NCI-H2227 treated with DMSO at 0.1 percent for 48 hours (cell line): ENCODE results near the gene IGSF8.

Experiments used
- DNase-seq: peaks from one replicate; lab custom pipeline; 2025; lab: John Stamatoyannopoulos, UW

The IGSF8 gene

DNA sequence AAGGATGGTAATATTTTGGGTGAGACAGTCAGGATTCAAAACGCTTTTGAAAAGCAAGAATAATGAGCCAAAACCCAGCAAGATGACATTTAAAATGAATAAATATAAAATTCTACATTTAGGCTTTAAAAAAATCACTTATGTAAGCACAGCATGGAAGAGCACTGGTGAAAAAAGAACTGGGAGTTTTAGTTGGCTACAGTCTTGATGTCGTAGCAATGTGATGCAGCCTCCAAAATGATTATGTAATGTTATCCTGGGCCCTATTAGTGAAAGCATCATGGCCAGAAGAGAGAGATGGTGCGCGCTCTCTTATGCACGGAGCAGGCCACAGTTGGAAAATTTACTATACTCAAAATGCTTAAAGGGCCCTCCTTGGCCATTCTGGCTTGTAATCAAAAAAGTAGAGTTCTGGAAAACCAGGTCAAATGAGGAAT is 11.9 kb downstream of the IGSF8 start:
- DNase-seq: no peak

DNA sequence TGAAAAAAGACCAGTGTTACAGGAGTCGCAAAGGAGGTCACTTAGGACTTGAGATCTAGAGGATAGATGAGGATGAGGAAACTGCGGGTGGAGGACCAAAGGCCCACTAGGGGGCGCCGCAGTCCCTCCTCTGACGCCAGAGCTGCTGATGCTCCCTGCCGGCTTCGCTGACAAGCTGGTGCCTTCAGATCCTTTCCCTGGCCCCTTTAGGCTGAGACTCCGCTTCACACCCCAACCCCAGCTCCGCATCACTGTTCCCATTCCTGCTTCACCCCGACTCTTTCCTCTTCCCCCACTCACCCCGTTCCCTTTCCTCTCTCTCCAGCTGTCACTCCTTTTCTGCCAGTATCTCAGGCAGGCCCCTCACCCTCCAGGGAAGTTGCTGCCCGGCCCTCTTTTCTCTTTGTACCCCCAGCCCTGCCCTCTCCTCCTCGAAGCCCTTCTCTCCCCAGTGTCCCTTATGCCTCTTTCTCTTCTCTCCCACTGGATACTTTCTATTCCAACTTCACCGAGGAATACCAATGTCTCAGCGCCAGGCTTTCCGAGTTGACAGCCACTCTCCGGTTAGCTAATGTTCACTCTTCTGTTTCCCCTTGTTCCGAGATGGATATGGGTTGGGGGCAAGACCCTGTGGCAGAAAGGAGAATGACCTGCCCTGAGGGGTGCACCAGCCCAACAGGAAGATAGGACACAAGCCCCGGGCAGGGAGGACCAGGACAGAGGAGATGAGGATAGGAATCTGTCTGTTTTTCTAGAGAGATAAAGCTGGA is 12.5 kb downstream of the IGSF8 start:
- peak; percentile 52 for DNase-seq

DNA sequence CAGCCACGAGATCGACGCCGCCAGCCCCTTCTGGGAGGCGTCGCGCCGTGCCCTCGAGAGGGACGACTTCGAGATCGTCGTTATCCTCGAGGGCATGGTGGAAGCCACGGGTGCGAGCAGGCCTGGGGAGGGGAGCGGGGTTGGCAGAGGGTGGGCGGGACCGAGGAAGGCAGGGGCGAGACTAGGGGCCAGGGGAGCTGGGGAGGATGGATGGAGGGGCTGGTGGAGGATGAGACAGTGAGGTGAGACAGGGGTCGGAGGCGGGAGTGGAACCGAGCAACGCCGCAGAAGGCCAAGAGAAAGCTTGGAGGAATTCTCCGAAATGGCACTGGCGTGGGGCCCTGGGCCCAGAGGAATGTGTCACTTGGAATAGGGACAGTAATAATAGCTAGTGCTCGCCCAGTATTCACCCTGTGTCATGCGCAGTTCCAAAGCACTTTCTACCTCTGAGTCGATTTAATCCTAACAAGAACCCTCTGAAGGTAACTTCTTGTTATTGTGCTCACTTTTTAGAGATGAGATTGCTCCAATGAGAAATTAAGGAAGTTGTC is 13.6 kb downstream of the IGSF8 start:
- DNase-seq: no peak

DNA sequence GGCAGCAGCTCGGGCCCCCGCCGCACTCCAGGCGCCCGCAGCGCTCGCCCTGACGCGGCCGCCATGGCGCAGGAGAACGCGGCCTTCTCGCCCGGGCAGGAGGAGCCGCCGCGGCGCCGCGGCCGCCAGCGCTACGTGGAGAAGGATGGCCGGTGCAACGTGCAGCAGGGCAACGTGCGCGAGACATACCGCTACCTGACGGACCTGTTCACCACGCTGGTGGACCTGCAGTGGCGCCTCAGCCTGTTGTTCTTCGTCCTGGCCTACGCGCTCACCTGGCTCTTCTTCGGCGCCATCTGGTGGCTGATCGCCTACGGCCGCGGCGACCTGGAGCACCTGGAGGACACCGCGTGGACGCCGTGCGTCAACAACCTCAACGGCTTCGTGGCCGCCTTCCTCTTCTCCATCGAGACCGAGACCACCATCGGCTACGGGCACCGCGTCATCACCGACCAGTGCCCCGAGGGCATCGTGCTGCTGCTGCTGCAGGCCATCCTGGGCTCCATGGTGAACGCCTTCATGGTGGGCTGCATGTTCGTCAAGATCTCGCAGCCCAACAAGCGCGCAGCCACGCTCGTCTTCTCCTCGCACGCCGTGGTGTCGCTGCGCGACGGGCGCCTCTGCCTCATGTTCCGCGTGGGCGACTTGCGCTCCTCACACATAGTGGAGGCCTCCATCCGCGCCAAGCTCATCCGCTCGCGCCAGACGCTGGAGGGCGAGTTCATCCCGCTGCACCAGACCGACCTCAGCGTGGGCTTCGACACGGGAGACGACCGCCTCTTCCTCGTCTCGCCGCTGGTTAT is 14.2 kb downstream of the IGSF8 start:
- DNase-seq: no peak

DNA sequence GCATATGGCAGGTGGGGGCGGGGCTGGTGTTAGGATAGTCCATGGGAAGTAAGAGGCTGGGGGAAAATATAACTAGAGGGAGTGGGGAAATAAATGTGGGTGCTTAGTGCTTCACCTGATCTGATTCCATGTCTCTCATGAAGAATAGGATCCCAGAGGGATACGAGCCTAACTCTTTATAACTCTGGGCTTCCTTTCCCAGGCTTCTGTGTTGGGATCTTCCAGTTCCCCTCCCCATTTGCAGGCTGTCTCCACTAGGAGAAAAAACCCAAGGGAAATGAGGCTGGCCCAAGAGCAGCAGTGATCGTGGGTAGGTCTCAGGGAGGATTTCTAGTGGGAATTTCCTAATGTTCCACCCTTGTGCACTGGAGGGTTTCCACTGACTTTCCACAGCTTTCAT is 15.5 kb downstream of the IGSF8 start:
- DNase-seq: no peak

- no peak for DNase-seq
Observed at GRCh38 chr1:160082487-160082886, 15.9 kb downstream of the IGSF8 start.

- DNase-seq: peak; percentile 84
Observed at GRCh38 chr1:160081261-160081936, 17.0 kb downstream of the IGSF8 start, which contains the start of gene KCNJ9. Gene KCNJ9, plus strand, starts transcription at chr1:160081538. Its CDS starts 2,493 bp downstream, at chr1:160084031.

GRCh38 chr1:160080381-160081100 is 17.9 kb downstream of the IGSF8 start:
- no peak for DNase-seq

DNA sequence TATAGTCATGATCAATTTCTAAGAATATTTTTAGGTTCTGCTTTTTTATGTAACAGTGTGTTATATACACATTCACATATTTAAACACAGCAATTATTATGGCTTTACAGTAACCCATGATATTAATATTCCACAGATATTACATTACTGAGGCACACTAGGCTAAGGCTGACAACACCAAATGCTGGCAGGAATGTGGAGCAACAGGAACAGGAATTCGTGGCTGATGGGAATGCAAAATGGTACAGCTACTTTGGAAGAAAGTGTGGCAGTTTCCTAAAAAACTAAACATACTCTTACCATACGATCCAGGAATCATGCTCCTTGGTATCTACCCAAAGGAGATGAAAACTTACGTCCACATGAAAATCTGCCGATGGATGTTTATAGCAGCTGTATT is 19.0 kb downstream of the IGSF8 start:
- no peak for DNase-seq

- no peak for DNase-seq
Observed at GRCh38 chr1:160078512-160079195, 19.8 kb downstream of the IGSF8 start.

DNA sequence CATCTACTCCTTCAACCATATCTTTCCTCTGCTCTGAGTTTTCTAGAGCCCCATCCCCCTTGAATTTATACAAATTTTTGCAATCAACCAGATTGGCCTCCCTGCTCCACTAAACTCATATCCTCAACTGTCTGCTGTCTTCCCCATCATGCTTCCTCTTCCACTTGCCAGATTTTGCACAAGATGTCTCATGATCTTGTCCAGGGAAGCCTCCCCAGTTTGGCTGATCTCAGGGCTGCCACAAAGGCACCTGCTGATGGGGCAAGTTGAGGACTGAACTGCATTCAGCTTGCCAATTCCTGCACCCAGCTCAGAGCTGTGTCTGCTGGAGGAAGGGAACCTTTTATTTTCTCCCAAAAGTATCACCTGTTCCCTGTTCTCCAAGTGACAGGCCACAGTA is 20.9 kb downstream of the IGSF8 start:
- DNase-seq: no peak

DNA sequence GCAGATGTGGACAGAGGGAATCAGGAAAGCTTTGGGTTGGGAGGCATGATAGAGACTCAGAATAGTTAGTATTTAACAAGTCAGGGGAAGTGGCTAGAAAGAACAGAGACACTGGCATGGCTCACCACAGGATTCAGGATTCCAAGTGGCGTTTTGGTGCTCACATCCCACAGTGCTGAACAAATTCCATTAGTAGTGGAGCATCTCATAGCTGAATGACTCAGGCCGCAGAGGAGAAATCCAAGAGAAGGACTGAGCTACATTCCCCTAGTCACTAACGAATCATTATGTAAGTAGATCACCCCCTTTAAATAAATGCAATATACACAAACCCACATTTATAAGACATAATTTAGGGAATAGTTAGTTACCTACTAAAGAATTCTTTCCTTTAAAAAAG is 22.1 kb downstream of the IGSF8 start:
- no peak for DNase-seq

DNA sequence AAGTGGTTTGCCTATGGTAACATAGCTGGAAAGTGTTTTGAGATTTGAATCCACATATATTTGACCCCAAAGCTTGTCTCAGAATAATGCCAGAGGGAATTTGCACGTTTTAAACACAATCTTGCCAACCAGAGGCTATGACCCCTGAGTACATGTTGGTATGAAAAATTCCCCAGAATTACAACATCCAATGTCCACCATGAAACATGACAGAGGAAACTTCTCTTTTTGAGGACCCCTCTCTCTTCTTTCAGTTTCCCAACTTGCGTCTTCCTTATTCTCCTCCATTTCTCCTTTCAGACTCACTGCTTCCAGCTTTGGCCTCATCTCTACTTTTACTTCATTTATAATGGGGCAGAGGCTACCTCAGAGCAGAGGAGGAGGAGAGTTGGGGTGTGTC is 22.6 kb downstream of the IGSF8 start:
- no peak for DNase-seq

DNA sequence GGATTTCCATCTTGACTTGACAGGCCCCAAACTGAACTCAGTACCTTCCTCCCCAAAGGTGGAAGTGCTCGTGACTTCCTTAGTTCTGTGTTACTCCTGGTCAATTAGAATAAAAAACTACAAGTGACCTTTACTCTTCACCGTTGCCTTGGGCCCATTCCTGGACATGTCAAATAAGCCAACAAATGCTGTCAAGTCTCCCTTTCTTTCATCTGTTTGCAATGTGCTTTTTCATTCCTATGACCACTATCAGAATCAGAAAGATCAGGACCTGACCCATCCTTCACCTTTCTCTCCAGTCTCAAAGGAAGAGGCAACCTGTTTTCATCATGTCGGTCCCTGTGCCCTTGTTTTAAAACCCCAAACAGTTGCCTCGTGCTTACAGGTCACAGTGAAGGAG is 23.6 kb downstream of the IGSF8 start:
- no peak for DNase-seq

DNA sequence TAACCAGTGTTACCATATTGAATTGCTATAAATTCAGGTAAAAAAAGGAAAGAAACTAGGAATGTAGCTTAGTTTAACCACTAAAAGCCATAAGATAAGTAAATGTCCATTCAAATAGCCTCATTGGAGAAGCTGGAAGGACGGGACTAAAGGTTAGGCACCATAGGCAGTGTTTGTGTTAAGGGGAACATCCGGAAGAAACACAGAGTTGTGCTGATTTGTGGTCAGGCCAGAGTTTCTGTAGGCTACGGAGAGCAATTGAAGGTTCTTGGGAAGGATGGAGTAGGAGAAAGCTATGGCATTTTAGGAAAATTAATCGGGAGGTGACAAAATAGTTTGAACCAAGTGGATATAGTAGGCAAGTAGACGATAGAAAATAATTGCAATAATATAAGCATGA is 27.1 kb downstream of the IGSF8 start:
- no peak for DNase-seq

DNA sequence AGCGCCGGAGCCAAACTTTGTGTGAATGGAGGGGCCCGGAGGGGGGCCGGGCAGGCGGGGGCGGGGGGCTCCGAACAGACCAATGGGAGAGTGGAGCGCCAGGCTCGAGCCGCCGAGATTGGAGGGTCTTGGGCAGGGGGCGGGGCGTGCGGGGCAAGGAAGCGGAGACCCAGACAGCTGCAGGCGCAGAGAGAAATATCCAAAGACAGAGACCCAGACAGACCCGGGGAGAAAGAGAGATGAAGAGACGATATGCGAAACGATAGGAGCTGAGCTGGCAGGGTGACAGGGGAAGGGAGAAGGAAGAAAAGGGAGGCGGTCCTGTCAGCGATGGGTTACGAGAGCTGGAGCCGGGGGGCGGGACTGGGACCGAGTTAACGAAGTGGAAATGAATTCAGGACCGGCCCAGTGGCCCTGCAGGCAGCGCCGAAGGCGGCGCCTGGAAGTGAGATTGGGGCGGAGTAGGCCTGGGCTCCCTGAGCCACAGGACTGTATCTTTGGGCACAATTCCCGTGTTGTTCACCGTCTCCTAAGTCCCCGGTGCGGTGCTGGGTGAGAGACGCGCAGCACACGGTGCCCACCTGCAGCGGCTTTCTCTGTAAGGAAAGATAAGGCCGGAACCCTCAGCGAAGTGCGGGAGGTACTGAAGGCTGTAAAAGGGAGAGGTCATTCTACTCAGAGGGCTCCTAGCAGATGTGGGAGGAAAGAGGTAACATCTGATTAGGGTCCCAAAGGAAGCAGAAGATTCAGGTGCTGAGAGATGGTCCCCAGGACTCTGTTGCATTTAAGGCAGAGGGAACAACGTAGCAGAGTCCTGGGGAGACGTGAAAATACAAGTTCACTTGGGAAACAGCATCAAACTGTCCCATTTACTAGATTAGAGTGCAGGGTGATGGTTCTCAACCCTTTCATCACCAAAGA is 27.9 kb downstream of the IGSF8 start:
- DNase-seq: peak; percentile 79

DNA sequence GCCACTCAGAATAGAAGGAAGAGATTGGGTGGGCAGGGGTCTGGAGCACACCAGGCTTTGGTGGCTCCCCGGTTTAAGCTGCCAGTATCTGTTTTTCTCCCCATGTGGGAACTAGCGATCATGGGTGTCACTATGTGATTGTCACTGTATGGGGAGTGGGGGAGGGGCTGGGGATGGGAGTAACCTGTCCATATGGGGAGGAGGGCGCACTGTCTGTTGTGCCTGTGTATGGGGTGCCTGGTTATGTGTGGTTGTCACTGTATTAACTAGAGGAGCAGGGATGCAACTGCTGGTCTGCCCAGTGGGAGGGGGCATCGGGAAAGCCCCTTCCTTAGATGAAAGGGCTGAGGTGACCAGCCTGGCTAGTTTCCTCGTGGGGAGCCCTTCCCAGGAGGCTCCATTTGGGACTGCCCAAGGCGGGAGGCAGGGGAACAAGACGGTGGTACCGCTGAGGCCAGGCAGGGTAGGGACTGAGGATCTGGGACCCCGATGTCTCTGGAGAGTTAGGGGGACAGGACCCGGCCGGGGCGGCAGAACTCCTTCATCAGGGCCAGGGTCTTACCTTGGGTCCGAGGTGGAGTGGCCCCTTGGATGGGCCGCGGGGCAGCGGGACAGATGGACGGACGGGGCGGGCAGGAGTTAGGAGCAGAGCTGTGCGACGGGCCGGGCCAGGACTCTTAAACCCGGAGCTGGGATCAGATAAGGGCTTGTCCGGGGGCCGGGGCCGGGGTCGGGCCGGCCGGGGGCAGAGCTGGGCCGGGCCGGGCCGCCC is 28.8 kb downstream of the IGSF8 start, which contains the start of gene KCNJ10:
Gene KCNJ10, minus strand, starts transcription at position 701 of the 772 bp plus-strand sequence. CDS start 27,628 bp downstream, outside the sequence.
- DNase-seq: no peak

DNA sequence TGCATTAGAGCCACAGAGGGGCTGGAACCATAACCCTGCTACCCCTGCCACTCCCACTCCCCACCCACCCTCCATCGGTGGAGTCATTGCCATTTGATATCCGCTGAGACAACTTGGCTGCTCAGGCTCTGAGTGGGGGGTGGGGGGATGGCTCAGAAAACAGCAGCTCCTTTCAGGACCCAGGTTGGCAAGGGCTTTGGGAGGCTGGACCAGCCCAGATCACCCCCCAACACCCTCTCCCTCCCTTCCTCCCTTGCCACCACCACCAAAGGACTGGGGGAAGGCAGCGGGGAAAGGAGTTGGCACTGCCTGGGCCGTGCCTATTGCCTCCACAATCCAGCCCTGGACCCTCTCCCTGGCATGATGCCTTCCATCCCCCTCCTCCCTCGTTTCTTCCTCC is 30.2 kb downstream of the IGSF8 start:
- DNase-seq: no peak
